HG02759 (cell line): ENCODE data around the gene MUSK.
"Not testable (repeated sequence)": the region's sequence is repeated elsewhere in the genome, so short reads cannot be mapped to it uniquely, and the experiment has no call there.

Source experiments
- ATAC-seq: cut with Tn5 transposase; IDR thresholded peaks from one replicate; pipeline ENCODE4 v1.9.1; 2021; ENCODE audit warnings: mild to moderate bottlenecking, moderate library complexity; ENCODE audit not compliant: unreplicated experiment

MUSK gene

DNA sequence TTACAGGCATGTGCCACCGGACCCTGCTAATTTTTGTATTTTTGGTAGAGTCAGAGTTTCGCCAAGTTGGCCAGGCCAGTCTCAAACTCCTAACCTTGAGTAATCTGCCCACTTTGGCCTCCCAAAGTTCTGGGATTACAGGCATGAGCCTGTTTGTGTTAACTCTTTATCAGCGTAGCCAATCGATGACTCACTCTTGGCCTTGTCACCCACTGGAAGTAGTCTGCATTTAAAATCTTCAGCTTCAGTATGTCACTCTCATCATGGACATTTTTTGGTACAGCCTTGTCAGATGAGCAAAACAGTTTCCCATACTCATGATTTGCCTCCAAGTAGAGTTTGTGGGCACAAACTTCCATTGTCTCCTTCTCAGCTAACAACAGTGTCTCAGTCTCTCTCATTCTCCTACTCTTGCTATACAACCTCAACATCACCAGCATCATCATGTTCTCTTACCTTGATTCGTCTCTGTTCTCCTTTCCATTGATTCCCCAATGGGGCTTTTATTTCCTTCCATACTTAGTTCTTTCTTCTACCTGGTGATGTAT is 22.5 kb downstream of the MUSK start:
- no peak for ATAC-seq

DNA sequence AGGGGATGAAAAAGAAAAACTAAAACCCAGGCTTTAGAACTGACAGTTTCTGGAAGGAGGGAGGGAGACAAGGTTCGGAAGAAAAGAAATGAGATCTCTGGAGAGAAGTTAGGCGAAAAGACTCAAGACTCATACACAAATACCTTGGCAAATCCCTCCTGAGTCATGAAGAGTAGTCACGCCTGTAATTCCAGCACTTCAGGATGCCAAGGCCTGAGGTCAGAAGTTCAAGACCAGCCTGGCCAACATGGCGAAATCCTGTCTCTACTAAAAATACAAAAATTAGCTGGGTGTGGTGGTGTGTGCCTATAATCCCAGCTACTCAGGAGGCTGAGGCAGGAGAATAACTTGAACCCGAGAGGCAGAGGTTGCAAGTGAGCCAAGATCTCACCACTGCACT is 27.3 kb downstream of the MUSK start:
- ATAC-seq, result not testable (repeated sequence)

DNA sequence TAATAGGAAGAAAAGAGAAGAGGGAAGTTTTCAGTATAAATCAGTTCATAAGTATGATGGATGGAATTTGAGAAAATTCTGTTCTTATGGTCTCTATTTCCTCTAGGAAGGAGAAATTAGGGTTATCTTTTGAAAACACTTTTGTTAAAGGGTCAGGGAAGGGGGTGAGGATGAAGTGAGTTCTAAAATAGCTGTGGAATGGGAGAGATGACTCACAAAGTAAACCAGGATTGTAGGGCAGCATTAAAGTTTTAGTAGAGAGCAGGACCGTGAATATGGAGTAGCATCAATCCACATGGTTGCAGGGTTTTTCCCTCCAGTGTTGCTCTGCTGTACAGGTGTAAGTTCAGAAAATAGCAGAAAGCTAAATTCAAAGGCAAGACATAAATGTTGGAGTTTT is 32.4 kb downstream of the MUSK start:
- no peak for ATAC-seq

DNA sequence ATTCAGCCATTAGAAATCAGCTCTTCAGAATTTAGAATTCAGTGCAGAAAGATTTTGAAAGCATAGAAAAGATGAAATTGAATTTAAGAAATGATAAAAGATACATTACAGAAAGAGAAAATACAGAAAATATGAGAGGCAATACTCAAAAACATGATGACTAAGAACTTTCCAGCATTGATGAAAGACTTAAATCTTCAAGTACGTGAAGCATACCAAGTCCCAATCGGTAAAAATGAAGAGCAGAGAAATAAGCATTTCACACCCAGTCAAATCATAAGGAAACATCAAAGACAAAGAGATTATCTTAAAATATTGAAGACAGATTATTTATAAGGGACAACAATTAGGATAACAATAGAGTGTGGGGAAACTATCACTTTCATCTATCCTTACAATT is 35.1 kb downstream of the MUSK start:
- no peak for ATAC-seq

DNA sequence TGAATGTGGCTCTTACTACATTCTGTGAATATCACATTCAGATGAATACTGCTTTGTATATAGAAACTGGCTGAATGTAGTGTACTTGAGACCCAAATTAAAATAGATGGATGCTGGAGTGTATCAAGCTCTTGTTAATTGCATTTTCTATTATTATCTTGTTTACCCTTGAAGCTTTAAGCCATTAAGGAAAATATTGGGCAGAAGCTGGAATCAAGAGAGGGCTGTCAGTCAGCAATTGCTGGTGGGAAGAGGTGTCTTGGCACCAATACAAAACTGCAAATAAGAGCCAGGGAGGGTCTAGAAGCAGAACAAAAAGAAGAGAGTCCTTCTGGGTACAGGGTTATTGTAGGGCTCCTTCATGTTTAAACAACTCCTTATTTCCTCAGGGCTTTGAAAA is 38.8 kb downstream of the MUSK start:
- ATAC-seq, result no peak

DNA sequence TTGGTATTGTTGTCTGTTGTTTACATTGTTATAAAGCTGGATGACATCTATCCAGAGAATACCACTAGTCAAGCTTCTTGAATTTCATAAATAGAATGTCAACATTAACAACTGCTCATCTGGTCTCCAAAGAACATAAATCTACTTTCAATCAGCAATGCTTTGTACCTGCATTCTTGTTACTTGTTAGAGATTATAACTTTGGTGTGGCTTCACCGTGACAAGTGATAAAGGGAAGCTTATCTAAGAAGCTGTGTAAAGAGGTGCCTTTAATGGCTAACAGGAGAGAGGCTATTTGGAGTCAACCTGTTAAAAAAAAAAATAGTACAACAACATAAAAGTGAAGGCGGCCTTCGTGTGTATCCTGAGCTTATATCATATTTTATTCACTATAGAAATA is 41.8 kb downstream of the MUSK start:
- no peak for ATAC-seq

DNA sequence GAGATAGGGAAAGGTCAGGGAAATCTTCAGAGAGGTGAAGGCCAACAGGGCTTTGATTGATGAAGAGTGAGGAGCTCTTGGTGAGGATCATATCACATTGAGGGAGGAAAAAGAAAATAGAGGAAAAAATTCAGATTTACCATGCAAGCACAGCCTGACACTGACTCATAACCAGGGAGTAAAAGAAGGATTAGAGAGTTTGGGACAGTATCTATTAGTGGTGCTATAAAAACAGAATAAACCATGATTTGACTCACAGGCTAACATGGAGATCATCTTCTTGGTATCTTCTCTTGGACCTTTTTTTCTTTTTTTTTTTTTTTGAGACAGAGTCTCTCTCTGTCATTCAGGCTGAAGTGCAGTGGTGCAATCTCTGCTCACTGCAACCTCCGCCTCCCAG is 44.4 kb downstream of the MUSK start:
- ATAC-seq, result no peak

DNA sequence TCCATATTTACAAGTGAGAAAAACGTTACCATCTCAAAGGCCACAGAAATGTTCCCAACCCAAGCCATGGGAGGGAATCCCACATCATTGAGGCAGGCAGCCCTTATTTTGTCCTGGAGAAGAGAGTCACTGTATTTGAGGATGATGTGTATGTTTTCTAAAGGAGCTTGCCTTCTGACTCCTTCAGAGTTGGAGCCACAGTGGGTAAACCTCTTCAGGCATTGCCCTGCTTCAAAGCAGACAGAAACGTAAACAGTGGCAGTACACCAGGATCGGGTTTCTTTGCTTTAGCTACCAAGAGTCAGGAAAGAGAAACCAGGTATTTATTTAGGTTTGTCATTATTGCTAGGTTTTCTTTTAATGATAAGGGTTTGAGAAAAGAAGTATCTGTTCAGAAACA is 45.7 kb downstream of the MUSK start:
- ATAC-seq, result no peak

DNA sequence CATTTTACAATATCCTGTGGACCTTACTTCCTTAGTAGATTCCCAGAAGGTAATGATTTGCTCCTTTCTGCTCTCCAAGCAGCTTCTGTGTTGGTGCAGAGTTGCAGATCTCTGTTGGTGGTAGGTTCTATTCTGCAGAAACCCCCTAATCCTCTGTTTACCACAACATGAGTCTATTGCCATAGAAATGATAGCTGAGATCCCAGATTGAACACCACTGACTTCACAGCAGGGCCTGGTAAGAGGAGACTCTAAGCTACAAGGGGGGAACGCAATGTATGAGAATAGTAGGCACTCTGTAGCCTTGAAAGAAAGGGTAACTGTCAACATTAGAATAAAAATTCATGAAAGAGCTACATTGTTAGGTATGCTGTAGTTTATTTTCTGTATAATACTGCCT is 59.5 kb downstream of the MUSK start:
- no peak for ATAC-seq

DNA sequence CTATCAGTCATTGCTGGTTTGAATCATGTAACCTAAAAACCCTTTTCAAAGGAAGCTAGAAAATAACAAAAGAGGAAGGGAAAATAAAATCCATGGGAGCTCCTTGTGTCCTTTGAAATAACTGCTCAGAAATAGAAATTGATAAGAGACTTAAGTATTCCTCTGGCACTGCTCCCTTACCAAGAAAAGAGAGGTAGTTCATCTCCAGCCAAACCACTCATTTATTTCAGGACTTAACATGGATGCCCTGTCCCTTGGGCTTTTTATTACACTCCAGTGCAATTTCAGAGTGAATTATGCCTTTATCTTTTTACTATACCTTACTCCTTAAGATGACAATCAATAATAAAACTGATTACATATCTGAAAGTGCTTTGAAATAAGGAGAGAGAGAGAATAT is 61.0 kb downstream of the MUSK start:
- ATAC-seq, result no peak

DNA sequence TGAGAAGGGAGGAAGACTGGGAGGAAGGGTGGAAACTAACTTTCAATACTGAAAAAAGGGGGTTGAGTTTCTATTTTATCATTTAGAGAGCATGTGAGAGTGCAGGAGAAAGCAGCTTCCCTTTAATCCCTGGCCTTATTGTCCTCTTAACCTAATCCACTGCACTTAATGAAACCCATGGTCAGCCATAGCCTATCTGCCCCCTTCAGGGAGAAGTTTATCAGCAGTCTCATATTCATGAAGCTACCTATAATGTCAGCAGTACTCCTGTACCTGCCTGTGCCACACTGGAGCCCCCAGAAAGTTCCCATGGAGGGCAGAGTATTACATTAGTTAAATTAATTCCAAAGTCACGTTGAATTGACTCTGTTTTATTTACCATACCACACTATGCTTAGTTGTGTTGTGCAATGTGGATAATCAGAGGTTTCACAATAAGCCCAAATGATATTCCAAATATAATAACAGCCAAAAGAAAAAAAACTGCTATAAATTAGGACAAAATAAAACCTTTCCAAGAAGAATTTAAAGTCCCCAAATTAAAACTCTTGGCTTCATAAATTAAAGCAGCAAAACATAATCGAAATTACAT is 62.9 kb downstream of the MUSK start:
- ATAC-seq, result no peak

DNA sequence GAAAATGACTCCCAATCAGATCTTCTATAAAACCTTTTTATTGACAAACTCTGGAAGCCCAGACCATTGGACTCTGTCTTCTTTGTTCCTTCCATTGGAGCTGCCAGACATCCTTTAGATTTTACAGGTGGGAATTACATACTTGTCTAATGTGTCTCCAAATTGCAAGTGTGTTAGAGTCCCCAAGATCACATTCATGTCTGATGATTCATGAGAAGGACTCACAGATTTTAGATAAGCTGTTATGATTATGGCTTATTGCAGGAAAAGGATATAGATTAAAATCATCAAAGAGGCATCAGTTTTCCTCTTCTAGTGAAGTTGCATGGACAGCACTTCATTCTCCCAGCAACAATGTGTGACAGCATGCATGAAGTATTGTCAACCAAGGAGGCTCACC is 70.4 kb downstream of the MUSK start:
- ATAC-seq, result no peak

DNA sequence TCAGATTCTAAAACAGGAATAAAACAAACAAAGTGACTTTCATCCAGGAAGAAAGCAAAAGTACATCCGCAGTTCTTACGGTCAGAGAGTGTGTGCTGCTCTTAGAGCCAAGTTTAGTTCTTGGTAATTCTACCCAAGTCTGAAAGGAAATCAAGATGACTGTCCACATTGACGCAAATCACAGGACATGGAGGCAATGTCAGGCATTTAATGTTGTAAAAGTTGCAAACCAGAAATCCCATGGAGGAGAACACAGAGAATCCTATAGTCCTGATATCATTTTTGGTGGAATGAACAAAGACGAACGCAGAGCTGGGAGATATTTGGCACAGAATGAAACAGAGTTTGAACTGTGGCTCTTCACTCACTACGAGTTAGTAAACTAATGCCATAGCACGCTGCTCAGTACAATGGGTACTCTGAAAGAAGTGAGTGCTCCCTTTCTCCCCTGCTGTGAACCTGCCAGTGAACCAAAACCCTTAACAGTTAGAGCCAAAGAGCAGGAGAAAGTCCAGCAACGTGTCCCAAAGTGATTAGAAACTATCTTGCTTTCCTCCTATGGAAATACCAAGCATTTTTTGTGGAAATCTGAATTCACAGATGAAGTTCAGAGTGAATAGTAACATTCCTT is 74.3 kb downstream of the MUSK start:
- ATAC-seq, result no peak

DNA sequence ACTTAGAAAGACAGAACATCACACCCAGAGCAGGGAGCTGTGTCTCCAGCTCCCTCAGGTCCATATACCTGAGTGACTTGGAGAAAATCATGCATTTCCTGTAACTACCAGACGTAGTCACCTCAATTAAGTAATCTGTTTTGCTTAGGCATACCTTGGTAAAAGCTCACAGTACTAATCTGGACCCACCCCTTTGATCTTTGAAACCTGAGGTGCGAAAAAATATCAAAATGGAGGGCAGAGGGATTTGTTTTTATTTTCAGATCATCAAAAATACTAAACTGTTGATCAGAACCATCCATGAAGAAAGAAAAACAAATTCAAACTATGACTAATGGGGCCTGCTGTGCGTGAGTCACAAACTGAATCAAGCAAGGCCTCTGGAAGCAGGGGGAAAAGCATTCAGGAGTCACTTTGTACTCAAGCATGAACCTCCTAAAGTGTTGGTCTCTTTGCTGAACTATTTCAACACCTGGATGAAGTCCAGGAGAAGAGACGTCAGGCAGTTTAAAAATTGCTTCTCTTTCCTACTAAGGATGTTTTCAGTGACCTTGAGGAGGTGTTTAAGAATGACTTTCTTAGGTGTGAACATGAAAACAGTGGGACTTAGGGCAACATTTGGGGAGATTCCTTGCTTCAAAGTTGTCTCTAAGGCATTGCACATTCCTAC is 76.3 kb downstream of the MUSK start:
- no peak for ATAC-seq

DNA sequence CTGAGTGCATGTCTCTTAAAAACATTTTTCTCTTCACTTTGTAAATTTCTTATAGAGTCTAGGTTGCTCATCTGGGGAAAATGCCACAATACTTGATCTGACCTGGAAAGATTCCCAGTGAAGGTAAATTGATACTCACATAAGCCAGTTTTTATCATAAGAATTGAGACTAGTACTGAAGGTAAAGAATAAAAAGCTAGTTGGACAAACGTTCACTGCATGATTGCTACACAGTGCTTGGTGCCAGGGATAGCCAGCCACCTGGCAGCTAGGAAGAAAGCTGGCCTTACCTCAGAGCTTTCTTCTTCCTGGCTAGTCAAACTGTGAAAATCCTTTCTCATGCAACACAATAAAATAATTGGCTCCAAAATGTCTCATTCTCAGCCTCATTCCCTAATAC is 77.1 kb downstream of the MUSK start:
- no peak for ATAC-seq

DNA sequence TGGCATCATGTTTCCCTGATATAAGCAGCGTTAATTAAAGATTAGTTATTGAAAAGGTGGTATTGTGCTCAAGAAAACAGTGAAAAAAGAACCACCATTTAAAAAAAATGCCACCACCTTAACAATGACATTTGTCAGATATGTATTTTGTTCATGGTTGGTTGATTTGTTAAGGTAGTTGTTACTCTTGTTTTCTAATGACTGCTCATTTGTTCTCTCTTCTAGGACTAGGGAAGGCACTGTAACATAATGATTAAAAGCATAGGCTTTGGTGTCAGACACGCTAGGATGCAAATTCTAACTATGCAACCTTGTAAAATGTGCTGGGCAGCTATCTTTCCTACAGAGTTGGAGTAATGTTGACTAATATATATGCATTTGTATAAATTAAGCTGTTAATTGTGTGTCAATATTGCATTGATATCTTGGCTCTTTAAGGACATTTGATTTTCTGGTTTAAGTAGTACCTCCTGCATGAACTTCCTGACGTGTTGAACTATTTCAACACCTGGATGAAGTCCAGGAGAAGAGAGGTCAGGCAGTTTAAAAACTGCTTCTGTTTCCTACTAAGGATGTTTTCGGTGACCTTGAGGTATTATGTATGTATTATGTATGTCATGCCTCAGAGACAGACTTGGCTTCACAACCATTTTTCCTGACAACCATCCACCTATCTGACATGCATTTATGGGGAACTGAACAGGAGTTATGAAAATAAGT is 77.8 kb downstream of the MUSK start:
- ATAC-seq, result no peak

DNA sequence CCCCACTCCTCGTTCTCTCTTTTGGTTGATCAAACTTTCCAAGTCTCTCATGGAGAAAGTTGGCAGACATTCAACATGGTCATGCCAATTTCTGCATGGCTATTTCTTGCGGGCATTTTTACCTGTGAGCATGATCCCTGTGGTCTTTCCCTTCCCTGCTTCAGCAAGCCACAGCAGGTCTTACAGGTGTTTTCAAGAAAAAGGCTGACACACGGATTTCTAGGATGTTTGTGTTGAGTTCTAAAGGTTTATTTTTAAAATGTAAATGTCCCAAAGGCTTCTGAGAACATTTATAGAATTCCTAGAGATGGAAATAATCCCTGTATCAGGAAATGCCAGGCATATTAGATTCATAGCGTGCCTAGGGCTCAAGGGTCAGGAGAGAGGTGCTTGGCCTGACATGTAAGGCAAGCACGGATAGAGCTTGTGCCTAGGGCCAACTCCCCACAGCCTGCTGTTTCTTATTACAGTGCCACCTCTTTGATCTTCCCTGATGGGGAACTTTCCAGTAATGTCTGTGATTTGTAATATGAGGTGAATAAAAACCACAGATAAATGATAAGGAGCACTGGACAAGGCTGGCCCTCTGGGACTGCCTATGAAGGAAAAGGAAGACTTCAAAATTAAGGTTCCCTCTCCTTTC is 79.8 kb downstream of the MUSK start:
- ATAC-seq, result no peak

DNA sequence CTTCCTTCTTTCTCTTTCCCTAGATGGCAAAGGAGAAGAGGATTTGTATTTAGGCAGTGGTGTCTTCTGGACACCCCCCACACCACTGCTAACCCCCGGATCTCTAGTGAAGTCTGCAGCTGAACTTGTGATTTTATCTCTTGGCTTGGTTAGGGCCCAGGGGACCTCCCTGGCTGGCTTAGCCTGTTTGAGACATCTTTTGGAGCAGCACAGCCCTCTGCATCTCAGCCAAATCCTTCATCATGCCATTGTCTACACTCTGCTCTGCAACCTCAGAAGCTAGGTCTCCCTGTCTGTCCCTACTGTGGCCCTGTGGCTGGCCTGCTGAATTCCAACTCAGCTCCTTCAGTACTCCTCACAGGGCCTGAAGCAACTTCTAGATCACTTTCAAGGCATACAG is 81.7 kb downstream of the MUSK start:
- no peak for ATAC-seq

DNA sequence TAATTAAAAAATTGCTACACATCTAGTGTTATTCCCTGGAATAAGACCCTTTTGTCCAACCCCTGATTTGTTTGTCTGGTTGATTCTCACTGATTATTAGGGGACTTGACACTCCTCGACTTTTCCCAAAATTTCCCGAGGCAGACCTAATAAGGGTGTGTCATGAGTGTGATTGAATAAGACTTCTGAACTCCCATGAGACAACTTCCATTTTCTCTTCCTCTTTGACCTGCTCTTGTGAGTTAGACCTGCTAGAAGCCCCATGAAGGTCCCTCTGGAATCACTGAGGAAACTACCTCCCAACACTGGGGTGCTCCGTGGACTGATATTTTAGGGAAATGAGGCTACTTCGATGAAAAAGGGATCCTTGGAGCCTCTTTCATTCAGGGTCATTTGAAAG is 83.4 kb downstream of the MUSK start:
- no peak for ATAC-seq

DNA sequence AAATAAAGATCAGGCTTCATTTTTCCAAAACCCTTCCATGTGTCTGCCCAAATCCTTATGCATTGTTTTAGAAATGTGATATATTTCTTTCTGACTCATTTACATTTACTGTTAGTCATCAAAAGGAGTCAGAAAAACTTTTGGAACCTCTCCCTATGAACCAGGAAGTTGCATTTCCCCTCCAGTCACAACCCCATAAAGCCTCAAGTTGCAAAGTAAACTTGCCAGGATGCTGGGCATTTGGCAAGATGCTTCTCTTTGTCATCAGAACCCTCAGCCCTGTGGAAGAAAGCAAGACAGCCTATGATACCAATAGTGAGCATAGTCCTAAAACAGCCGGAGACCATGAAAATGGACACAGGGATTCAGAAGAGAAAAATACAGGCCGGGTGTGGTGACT is 84.2 kb downstream of the MUSK start:
- ATAC-seq, result no peak

DNA sequence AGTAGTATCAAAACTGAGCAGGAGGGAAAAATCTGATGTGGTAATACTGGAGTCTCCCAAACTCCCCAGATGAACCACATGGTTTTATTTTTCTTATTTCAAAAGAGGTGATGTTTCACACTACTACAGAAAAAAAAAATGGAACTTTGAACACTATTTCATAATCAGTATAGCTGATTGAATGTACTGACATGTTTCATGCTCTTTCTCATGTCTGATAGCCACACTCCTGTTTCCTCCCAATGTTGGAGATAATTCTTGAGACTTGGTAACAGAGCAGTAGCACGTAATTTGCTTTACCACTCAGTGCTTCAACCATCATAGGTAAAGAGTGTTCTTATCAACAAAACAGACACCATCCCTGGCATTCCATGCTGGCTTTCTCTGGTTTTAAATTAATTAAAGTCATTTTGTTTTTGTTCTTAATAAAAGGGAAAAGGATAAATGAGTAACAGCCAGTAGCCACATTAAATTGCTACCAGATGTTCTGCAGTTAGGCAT is 85.2 kb downstream of the MUSK start:
- ATAC-seq, result no peak
